Fibroblast of skin of right quadriceps (primary cell): ENCODE measurements around the gene TRAF3IP1.
"Not testable (repeated sequence)": the region's sequence is repeated elsewhere in the genome, so short reads cannot be mapped to it uniquely, and the experiment has no call there.

ENCODE experiments used
- DNase-seq: peaks from one replicate; pipeline ENCODE4 v3.0.0-alpha.2; 2013

Gene TRAF3IP1

DNA sequence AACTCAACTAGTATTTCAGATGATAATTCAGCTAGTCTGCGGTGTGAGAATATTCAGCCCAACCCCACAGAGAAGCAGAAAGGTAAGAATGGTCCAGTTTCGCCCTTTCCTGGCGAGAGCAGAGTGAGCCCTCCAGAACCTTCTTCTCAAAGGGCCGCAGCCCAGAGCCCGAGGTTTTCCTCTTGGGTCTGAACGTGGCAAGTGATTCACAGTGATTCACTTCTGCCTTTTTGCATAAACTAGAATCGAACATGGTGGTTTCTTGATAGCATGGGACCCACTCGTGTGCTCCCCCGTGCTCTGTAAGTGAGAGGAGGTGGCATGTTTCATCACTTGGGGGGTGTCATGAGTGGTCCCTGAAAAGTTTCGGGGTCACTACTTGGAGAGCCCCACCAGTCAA, 24.2 kb downstream of the TRAF3IP1 start:
- DNase-seq, result no peak

DNA sequence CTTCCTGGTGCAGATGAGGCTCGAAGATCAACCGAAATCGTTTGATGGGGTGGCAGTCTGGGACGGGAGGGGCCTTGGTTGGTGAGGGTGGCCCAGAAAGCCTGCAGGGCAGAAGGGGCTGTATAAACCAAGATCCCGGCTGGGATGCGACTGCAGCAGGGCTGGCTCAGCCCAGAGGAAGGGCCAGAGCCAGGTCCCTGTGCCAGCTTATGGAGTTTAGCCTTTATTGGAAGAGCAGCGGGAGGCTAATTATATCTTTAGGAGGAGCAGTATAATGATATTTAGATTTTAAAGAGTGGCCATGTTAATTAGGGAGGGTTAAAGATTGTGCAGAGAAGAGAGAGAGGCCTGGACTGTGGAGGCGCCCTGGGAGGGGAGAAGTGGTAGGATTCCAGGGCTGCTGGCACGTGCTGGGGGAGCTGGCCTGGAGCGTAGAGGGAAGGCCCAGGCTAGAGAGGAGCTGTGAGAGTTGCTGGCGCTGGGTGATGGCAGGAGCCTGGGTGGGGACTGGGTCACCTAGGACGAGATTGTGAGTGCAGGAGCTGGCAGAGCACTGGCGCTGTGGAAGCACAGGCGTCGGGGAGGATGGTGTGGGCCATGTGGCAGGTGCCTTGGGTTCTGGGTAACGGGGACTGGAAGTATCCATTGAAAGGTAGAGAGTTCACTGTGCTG, 25.1 kb downstream of the TRAF3IP1 start:
- no peak for DNase-seq

GRCh38 chr2:238346544-238346943, 26.2 kb downstream of the TRAF3IP1 start:
- no peak for DNase-seq

GRCh38 chr2:238350150-238350897, 30.0 kb downstream of the TRAF3IP1 start:
- no peak for DNase-seq

- no peak for DNase-seq
Observed at GRCh38 chr2:238351315-238351714, 31.0 kb downstream of the TRAF3IP1 start.

- no peak for DNase-seq
Observed at GRCh38 chr2:238352361-238352760, 32.0 kb downstream of the TRAF3IP1 start.

GRCh38 chr2:238358769-238359168, 38.5 kb downstream of the TRAF3IP1 start:
- DNase-seq, result no peak

GRCh38 chr2:238359403-238359802, 39.1 kb downstream of the TRAF3IP1 start:
- DNase-seq, result no peak

- no peak for DNase-seq
Observed at GRCh38 chr2:238361877-238362276, 41.6 kb downstream of the TRAF3IP1 start.

DNA sequence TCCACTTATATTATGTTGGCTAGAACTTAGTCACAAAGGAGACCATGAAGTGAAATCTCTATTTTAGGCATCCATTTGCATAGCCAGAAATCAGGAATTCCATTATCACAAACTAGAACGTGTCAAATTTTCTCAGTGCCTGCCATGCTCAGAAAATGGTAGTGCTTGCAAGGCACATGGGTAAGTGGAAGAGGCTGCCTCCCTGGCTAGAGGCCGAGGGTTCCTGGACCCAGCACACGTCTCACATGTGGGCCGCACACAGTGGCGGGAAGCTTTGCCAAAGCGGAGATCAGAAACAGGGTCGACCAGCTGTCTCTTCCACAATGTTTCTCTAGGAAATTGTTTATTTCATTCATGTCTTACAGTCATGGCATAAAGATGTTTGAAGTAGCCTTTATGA, 42.3 kb downstream of the TRAF3IP1 start:
- no peak for DNase-seq

- DNase-seq, result peak; percentile 26
Observed at GRCh38 chr2:238369591-238370040, 49.3 kb downstream of the TRAF3IP1 start.

DNA sequence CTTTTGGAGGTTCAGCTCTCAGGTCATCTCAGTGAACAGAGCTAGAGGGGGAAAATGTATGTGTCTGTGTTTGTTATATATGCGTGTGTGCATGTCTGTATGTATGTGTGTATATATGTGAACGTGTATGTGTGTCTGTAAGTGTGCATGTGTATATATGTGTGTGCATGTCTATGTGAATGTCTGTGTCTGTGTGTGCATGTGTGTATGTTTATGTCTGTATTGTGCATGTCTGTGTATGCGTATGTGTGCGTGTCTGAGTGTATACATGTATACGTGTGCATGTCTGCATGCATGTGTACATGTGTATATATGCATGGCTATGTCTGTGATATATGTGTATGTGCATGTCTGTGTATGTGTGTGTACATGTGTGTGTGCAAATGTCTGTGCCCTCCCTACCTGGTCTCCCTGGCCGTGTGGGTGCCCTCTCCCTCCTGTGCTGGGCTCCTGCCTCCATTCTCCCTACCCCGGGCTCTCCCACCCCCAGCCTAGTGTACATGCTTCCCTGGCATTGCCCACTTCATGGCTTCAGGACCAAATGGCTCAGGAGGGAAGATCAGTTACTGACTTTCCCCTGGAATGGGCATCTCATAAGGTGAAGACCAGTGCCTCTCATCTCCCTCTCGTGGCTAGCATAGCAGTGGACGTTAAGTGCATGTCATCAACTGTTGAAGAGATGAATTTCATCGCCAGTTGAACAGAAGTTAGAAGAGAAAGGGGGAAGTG, 49.9 kb downstream of the TRAF3IP1 start:
- DNase-seq, result no peak

DNA sequence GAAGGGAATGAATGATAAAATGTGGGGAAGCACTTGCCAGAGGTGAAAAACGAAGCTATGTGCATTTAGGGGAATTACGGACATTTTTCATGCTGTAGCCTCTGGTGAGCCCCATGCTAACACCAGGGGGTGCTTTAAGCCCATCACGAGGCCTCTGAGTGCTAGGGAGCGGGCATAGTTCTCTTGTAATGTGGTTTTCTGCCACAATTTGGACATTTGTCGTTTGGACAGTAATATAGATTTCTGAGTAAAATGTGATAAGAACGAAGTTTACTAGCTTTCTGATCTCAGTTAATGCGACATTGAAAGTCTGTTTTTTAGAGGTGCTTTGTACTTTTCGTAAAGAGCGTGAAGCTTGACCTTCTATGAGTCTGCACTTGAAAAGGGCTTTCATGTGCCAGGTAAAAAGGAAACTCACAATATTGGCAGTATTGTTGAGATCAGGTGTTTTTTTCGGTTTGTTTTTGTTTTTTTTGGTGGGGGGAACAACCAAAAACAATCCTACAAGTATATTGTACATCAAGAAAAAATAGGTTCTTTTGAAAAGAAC, 50.6 kb downstream of the TRAF3IP1 start:
- peak; percentile 75 for DNase-seq

DNA sequence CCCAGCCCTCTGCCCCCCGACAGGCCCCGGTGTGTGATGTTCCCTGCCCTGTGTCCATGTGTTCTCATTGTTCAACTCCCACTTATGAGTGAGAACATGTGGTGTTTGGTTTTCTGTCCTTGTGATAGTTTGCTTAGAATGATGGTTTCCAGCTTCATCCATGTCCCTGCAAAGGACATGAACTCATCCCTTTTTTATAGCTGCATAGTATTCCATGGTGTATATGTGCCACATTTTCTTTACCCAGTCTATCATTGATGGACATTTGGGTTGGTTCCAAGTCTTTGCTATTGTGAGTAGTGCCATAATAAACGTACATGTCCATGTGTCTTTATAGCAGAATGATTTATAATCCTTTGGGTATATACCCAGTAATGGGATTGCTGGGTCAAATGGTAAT, 52.0 kb downstream of the TRAF3IP1 start:
- DNase-seq, result not testable (repeated sequence)

GRCh38 chr2:238376884-238377391, 56.6 kb downstream of the TRAF3IP1 start:
- peak; percentile 71 for DNase-seq

DNA sequence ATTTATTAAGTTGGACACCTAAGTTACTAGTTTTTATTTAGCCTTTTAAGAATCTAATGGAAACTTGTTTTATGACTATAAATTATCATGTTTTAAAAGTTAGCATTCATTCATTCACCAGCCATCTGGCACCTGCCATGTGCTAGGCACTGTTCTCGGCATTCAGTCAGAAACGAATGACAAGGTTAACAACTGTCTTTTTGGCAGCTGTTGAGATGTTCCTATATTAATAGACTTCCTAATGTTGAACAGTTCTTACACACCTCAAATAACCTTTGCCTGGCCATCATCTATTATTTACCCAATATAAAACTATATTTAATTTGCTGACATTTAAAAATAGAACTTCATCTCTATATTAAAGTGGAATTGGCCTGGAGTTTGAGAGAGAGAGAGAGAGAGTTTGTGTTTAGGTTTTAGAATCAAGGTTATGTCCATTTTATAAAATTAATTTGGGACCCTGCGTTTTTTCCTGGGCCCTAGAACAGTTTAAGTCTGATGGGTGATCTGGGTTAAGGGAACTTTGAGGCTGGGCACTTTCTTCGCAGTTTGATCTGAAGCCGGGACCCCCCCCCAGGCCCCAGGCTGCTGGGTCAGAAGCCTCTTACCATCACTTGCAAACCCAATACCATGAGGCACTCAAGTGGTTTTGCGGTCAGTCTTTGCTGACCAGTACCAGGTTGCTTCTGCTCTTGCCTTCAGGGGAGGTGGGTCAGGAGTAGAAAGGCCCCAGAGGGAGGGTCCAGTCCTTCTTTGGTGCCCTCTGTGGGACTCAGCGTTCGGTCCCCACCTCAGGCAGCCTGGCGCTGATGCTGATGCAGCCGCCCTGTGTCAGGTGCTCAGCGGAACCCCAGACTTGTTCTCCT, 58.1 kb downstream of the TRAF3IP1 start:
- no peak for DNase-seq

DNA sequence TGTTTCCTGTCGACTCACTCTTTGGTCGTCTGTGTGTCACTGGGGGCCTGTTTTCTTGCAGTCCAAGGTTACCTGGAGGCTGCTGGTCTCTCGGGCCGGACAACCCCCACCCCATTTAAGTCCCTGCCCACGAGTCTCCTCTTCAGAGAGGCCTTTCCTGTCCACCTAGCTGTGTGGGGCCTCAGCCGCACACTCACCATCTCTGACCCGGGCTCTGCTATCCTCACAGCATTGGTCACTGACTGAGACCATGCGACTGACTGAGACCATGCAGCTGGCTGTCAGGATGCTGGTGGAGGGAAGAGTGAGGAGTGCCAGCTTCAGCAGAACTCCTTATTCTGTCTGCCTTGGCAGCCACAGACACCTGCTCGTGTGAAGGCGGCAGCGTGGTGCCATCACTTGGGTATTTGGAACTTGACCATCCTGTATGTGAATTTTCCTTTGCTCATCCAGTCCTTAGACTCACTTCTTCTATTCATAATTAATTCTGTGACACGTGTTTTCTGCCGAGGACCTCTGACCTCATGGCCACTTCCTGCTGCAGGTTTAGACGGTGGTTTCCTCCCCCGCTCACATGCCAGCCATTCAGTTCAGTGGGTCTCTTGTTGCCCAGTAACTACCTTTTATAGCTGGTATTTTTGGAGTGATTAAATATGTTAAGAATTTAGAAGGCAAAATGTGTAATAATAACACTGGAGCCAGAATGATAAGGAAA, 58.9 kb downstream of the TRAF3IP1 start:
- peak; percentile 46 for DNase-seq

GRCh38 chr2:238380336-238380735, 60.0 kb downstream of the TRAF3IP1 start:
- no peak for DNase-seq

- DNase-seq, result peak; percentile 45
Observed at GRCh38 chr2:238380785-238381184, 60.5 kb downstream of the TRAF3IP1 start.

- no peak for DNase-seq
Observed at GRCh38 chr2:238381341-238382115, 61.2 kb downstream of the TRAF3IP1 start.

GRCh38 chr2:238382381-238382781, 62.1 kb downstream of the TRAF3IP1 start:
- DNase-seq, result no peak
